BLaER1 treated with 17β-estradiol and CSF1 and Interleukin-3, amounts not matched to agents 10 nM and 100 nM (cell line): ENCODE data around the gene TESPA1.
"Not testable (repeated sequence)": the region's sequence is repeated elsewhere in the genome, so short reads cannot be mapped to it uniquely, and the experiment has no call there.

Source experiments
- H3K27ac ChIP-seq, 11 experiments: shearing (Covaris generic); formaldehyde crosslinking; 2 replicates each; pipeline ENCODE4 v1.8.1; 2022
- H3K27me3 ChIP-seq, 11 experiments: shearing (Covaris generic); formaldehyde crosslinking; 2 replicates each; pipeline ENCODE4 v1.8.1; 2022
- H3K36me3 ChIP-seq, 11 experiments: shearing (Covaris generic); formaldehyde crosslinking; 2 replicates each; pipeline ENCODE4 v1.8.1; 2022
- H3K4me1 ChIP-seq, 10 experiments: shearing (Covaris generic); formaldehyde crosslinking; 2 replicates each; pipeline ENCODE4 v1.8.1; 2022
- H3K4me2 ChIP-seq, 11 experiments: shearing (Covaris generic); formaldehyde crosslinking; 2 replicates each; pipeline ENCODE4 v1.8.1; 2022
- H3K4me3 ChIP-seq, 10 experiments: shearing (Covaris generic); formaldehyde crosslinking; 2 replicates each; pipeline ENCODE4 v1.8.1; 2022
- H3K9ac ChIP-seq, 11 experiments: shearing (Covaris generic); formaldehyde crosslinking; 2 replicates each; pipeline ENCODE4 v1.8.1; 2022
- H3K9me3 ChIP-seq, 11 experiments: shearing (Covaris generic); formaldehyde crosslinking; replicated peaks in 1 of 11; 2 replicates each; pipeline ENCODE4 v1.8.1; 2022
- H4K20me1 ChIP-seq, 11 experiments: shearing (Covaris generic); formaldehyde crosslinking; 2 replicates each; pipeline ENCODE4 v1.8.1; 2022
- Cebpa-rat ChIP-seq, 11 experiments: shearing (Covaris generic); IDR thresholded peaks; 2 replicates each; pipeline ENCODE4 v1.8.1; 2022

The TESPA1 gene

GRCh38 chr12:54988402-54989054 lies 4.0 kb upstream of the TESPA1 start:
- Histone ChIP-seq H3K4me2 (peak overlapping the region in 2 of 11 experiments; percentile 36 to 44; a peak in 4 of 22 replicates), H3K4me1 (peaks cover 31 to 42% (median 33%) of the 10 kb centered on the region in 10 experiments), H3K27ac (no peak overlapping the region), H3K9ac (no peak overlapping the region), H3K9me3 (peaks cover 0 to 16% (median 0%) of the 10 kb centered on the region in 11 experiments; a peak in 8 of 22 replicates), H3K4me3 (no peak overlapping the region), H3K27me3 (no peaks in the 10 kb centered on the region), H4K20me1 (no peaks in the 10 kb centered on the region), H3K36me3 (no peaks in the 10 kb centered on the region)
- TF ChIP-seq Cebpa-rat (IDR thresholded peaks at IDR 0.05), result no peak

- no peak overlapping the region for H3K4me2 ChIP-seq
- H3K9me3 ChIP-seq, result peaks cover 0 to 16% (median 0%) of the 10 kb centered on the region in 11 experiments; a peak in 8 of 22 replicates
- no peaks in the 10 kb centered on the region for H4K20me1 ChIP-seq
- no peak overlapping the region for H3K9ac ChIP-seq
- H3K27ac ChIP-seq, result no peak overlapping the region
- no peaks in the 10 kb centered on the region for H3K36me3 ChIP-seq
- H3K4me3 ChIP-seq, result no peak overlapping the region
- TF ChIP-seq Cebpa-rat (IDR thresholded peaks at IDR 0.05), result no peak
- peaks cover 31 to 42% (median 33%) of the 10 kb centered on the region in 10 experiments for H3K4me1 ChIP-seq
- H3K27me3 ChIP-seq, result no peaks in the 10 kb centered on the region
These were observed 3.2 kb upstream of the TESPA1 start for GRCh38 chr12:54987611-54988231.

- H3K9me3 ChIP-seq, result peaks cover 0 to 16% (median 0%) of the 10 kb centered on the region in 11 experiments; a peak in 8 of 22 replicates
- peaks cover 27 to 38% (median 28%) of the 10 kb centered on the region in 10 experiments for H3K4me1 ChIP-seq
- H3K4me3 ChIP-seq, H4K20me1 ChIP-seq, H3K36me3 ChIP-seq, H3K4me2 ChIP-seq, H3K27ac ChIP-seq, H3K27me3 ChIP-seq, H3K9ac ChIP-seq: not testable (repeated sequence)
These were observed 2.2 kb upstream of the TESPA1 start for GRCh38 chr12:54986773-54987172.

- Histone ChIP-seq H3K4me3 (0 out of 20 replicates have a peak overlapping the region, but pooled peaks of 1 of the 10 experiments have one; percentile 36), H3K27me3 (no peaks in the 10 kb centered on the region), H3K27ac (no peak overlapping the region), H3K9ac (no peak overlapping the region), H3K4me1 (peaks cover 15 to 23% (median 18%) of the 10 kb centered on the region in 10 experiments), H4K20me1 (no peaks in the 10 kb centered on the region), H3K4me2 (peak overlapping the region in 10 of 11 experiments; percentile 59 to 83 (median 70); a peak in 17 of 22 replicates), H3K36me3 (no peaks in the 10 kb centered on the region), H3K9me3 (peaks cover 0 to 16% (median 0%) of the 10 kb centered on the region in 11 experiments; a peak in 8 of 22 replicates)
- TF ChIP-seq Cebpa-rat (IDR thresholded peaks at IDR 0.05), result no peak
These were observed 943 bp downstream of the TESPA1 start for GRCh38 chr12:54983536-54984101.

- H3K27ac ChIP-seq, result no peak overlapping the region
- H3K36me3 ChIP-seq, result no peaks in the 10 kb centered on the region
- peaks cover 0 to 13% (median 0%) of the 10 kb centered on the region in 11 experiments; a peak in 8 of 22 replicates for H3K9me3 ChIP-seq
- H3K27me3 ChIP-seq, result no peaks in the 10 kb centered on the region
- H4K20me1 ChIP-seq, result no peaks in the 10 kb centered on the region
- H3K4me2 ChIP-seq, result no peak overlapping the region
- no peak for TF ChIP-seq Cebpa-rat (IDR thresholded peaks at IDR 0.05)
- H3K9ac ChIP-seq, result no peak overlapping the region
- no peak overlapping the region for H3K4me3 ChIP-seq
- peaks cover 15 to 20% (median 16%) of the 10 kb centered on the region in 10 experiments for H3K4me1 ChIP-seq
These were observed 2.8 kb downstream of the TESPA1 start for GRCh38 chr12:54981796-54982195.

GRCh38 chr12:54980341-54980740 lies 4.2 kb downstream of the TESPA1 start:
- Histone ChIP-seq H3K4me1 (peaks cover 13 to 18% (median 14%) of the 10 kb centered on the region in 10 experiments), H3K27ac (no peak overlapping the region), H3K36me3 (no peaks in the 10 kb centered on the region), H3K9ac (no peak overlapping the region), H3K9me3 (peaks cover 0 to 10% (median 0%) of the 10 kb centered on the region in 11 experiments; a peak in 5 of 22 replicates), H3K27me3 (no peaks in the 10 kb centered on the region), H4K20me1 (no peaks in the 10 kb centered on the region), H3K4me3 (no peak overlapping the region), H3K4me2 (no peak overlapping the region)
- no peak for TF ChIP-seq Cebpa-rat (IDR thresholded peaks at IDR 0.05)

GRCh38 chr12:54977857-54978256 lies 6.7 kb downstream of the TESPA1 start:
- Histone ChIP-seq H3K4me1 (no peaks in the 10 kb centered on the region), H3K4me3 (no peak overlapping the region), H4K20me1 (no peaks in the 10 kb centered on the region), H3K36me3 (no peaks in the 10 kb centered on the region), H3K9me3 (no peaks in the 10 kb centered on the region), H3K27me3 (no peaks in the 10 kb centered on the region), H3K9ac (no peak overlapping the region), H3K4me2 (no peak overlapping the region), H3K27ac (no peak overlapping the region)
- no peak for TF ChIP-seq Cebpa-rat (IDR thresholded peaks at IDR 0.05)

GRCh38 chr12:54977155-54977554 lies 7.4 kb downstream of the TESPA1 start:
- no peaks in the 10 kb centered on the region for H3K36me3 ChIP-seq
- H3K9ac ChIP-seq, result no peak overlapping the region
- H3K4me2 ChIP-seq, result no peak overlapping the region
- no peaks in the 10 kb centered on the region for H3K4me1 ChIP-seq
- TF ChIP-seq Cebpa-rat (IDR thresholded peaks at IDR 0.05), result no peak
- no peaks in the 10 kb centered on the region for H3K9me3 ChIP-seq
- no peak overlapping the region for H3K4me3 ChIP-seq
- no peaks in the 10 kb centered on the region for H4K20me1 ChIP-seq
- no peak overlapping the region for H3K27ac ChIP-seq
- H3K27me3 ChIP-seq, result no peaks in the 10 kb centered on the region

- H3K27me3 ChIP-seq, result no peaks in the 10 kb centered on the region
- H3K4me2 ChIP-seq, result no peak overlapping the region
- no peak overlapping the region for H3K4me3 ChIP-seq
- no peaks in the 10 kb centered on the region for H4K20me1 ChIP-seq
- H3K4me1 ChIP-seq, result no peaks in the 10 kb centered on the region
- H3K9ac ChIP-seq, result no peak overlapping the region
- no peaks in the 10 kb centered on the region for H3K36me3 ChIP-seq
- no peaks in the 10 kb centered on the region for H3K9me3 ChIP-seq
- TF ChIP-seq Cebpa-rat (IDR thresholded peaks at IDR 0.05), result no peak
- H3K27ac ChIP-seq, result no peak overlapping the region
These were observed 8.7 kb downstream of the TESPA1 start for GRCh38 chr12:54975875-54976274.
